Measurements from ENCODE around the gene SQOR. TPM values are rescaled to one million over a fixed set of nuclear protein-coding genes. Genes with fewer than 3 reads are reported as not detected.

The SQOR gene
- polyA plus RNA-seq, 1 donor = 51.2 TPM

DNA sequence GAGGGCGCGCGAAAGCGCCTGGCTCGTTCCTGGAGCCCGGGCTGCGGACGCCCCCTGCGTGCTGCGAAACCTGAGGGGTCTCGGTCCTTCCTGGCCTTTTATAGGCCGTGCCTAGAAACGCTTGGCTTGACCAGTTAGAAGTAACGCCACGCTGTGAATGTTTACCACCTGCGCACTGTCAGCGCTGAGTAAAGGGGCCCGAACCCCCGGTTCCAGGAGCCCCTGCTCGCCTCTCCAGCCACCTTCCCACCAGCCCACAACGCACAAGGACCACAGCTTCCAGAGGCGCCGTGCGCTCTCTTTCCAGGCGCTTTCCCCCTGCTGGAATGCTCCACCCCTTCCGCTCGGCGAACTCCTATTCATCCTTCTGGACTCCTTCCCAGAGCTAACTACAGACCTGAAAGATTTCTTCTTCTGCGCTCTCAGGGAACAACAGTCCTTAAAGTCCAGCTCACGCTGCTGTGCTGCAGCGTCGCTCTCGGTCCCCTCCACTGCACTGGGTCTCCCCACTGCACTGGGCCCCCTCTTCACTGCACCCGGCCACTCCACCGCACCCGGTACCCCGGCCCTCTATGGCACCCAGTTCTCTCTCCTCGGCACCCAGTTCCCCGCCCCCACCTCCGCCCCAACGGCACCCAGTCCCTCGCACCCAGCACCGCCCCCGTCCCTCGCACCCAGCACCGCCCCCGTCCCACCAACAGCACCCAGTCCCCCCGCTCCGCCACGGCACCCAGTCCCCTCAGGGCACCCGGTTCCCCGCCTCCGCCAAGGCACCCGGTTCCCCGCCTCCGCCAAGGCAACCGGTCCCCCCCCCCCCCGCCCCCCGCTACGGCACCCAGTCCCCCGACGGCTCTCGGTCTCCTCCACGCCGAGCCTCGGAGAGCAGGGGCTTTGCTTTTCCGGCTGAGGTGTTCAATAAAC lies 69.8 kb downstream of the SQOR start:
- Histone ChIP-seq H3K4me3 (ENCODE audit: low read length) (peak overlapping the region; percentile 54), H3K9me3 (ENCODE audit: control insufficient read depth, low read depth, low read length) (no peaks in the 10 kb centered on the region), H3K4me1 (ENCODE audit: control insufficient read depth, insufficient read depth, low read length) (no peaks in the 10 kb centered on the region), H3K27ac (ENCODE audit: low read length) (no peak overlapping the region), H3K27me3 (ENCODE audit: control insufficient read depth, insufficient read depth, low read length) (peaks cover 12% of the 10 kb centered on the region), H3K36me3 (ENCODE audit: control insufficient read depth, insufficient read depth, low read length) (no peaks in the 10 kb centered on the region)
- DNase-seq = peak in 1 of 2 donors; percentile 34
- no CpG with 5 or more reads among the region's 67 CpGs for WGBS (ENCODE audit: insufficient coverage, low lambda C conversion rate)

DNA sequence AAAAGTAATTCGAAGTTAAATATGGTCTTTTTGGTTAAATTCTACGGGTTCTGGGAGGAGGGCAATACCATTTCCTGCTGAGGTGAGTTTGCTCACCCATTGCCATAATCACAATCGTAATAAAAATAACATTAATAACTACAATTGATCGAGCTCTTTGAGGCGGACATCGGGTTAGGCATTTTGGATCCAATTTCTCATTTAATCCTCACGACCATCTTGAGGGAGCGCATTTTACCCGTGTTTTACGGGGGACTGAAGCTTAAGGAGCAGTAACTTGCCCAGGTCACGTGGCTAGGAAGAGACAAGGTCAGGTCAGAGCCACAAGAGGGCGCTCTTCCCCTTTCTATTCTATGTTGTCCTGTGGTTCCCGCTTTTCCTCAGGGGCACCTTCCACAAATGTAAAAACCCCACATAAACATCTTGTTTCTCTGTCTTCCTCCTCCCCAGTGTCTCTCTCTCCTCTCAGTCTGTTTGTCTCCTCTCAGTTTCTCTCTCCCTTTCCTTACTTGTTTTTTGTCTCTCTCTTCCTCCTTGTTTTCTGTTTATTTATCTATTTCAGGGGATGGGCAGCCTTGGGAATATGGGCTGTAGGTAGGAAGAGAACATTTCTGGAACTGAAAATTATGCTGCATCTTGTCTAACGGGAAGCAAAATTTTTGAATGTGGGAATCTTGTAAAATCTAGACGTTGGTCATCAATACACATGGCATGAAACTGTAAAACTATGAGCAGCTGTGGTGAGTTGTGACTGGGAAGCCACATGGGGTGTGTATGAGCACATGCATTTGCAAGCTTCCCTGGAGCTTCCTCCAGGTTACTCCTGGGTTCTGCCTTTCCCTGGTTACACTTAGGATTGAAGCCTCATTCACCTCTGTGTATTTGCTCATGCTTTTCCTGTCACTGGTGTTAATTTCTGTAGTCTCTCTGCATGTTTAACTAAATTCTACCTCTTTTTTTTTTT lies 71.0 kb downstream of the SQOR start:
- WGBS (ENCODE audit: insufficient coverage, low lambda C conversion rate) = 0% methylated on average over 1 of the region's 15 CpGs
- peaks cover 12% of the 10 kb centered on the region for H3K27me3 ChIP-seq (ENCODE audit: control insufficient read depth, insufficient read depth, low read length)
- H3K9me3 ChIP-seq (ENCODE audit: control insufficient read depth, low read depth, low read length) = no peaks in the 10 kb centered on the region
- no peak overlapping the region for H3K27ac ChIP-seq (ENCODE audit: low read length)
- no peaks in the 10 kb centered on the region for H3K4me1 ChIP-seq (ENCODE audit: control insufficient read depth, insufficient read depth, low read length)
- no peaks in the 10 kb centered on the region for H3K36me3 ChIP-seq (ENCODE audit: control insufficient read depth, insufficient read depth, low read length)
- peak; percentile 79 to 87 for DNase-seq
- H3K4me3 ChIP-seq (ENCODE audit: low read length) = peak overlapping the region; percentile 54

DNA sequence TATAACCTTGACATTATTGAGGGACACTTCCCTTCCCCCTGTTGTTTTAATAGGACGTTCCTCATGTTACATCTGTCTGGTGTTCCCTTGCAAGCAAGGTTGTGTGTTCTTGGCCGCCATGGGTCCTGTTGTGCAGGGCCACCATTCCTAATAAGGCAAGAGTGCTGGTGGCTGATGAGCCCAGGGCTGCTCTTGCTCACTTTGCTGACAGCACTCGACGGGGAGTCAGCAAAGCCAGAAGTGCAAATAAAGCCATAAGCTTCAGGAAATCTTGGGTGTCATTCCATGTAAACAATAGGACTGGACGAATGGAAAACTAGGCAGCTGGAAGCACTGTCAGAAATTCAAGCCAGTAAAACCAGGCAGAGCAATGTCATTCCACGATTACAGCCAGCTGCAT lies 75.8 kb downstream of the SQOR start:
- H3K9me3 ChIP-seq (ENCODE audit: control insufficient read depth, low read depth, low read length) = no peaks in the 10 kb centered on the region
- no peak overlapping the region for H3K4me3 ChIP-seq (ENCODE audit: low read length)
- H3K4me1 ChIP-seq (ENCODE audit: control insufficient read depth, insufficient read depth, low read length) = no peaks in the 10 kb centered on the region
- no peak for DNase-seq
- whole genome bisulfite sequencing (ENCODE audit: insufficient coverage, low lambda C conversion rate) = 20% methylated on average over 1 of the region's 6 CpGs
- no peaks in the 10 kb centered on the region for H3K27me3 ChIP-seq (ENCODE audit: control insufficient read depth, insufficient read depth, low read length)
- H3K36me3 ChIP-seq (ENCODE audit: control insufficient read depth, insufficient read depth, low read length) = no peaks in the 10 kb centered on the region
- H3K27ac ChIP-seq (ENCODE audit: low read length) = no peak overlapping the region

DNA sequence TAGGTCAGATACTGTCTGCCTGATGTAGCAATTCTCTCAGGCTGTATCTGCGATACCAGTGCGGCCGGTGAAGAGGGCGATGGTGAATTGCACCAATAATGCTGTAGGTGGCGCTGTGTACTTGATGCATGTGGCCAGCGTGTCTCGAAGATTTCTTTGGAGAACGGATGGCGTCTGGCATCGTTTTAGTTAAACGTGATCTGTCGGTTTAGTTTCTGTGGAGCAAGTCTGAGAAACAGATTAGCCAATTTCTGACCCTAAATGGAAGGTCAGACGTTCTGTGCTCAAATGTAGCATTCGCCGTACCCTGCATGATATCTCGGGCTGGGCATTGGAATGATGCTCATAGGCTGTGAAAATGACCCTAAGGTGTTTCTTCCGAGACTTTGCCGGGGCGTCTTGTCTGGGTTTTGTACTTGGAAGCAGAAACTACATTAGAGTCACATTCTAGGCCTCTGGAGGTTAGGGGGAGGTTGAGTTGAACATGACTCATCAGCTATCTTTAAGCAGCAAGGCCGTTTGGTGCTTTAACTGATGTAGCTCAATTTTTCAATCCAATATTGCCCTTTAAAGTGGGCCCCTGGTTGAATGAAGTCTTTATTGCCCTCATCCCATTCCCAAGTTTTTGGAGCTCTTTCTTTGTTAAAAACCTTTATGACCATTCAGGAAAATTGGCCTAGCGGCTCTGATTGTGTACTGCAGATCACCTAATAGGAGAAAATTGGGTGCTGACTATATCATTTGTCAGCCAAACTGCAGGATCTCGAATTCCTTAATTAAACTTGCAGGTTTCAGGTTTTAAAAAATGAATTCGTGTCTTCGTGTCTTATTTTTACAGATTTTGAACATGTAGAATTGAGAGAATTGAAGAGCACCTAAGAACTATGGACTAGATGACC lies 80.0 kb downstream of the SQOR start:
- Histone ChIP-seq H3K27me3 (ENCODE audit: control insufficient read depth, insufficient read depth, low read length) (peaks cover 3% of the 10 kb centered on the region), H3K4me3 (ENCODE audit: low read length) (no peak overlapping the region), H3K9me3 (ENCODE audit: control insufficient read depth, low read depth, low read length) (no peaks in the 10 kb centered on the region), H3K4me1 (ENCODE audit: control insufficient read depth, insufficient read depth, low read length) (no peaks in the 10 kb centered on the region), H3K36me3 (ENCODE audit: control insufficient read depth, insufficient read depth, low read length) (no peaks in the 10 kb centered on the region), H3K27ac (ENCODE audit: low read length) (no peak overlapping the region)
- WGBS (ENCODE audit: insufficient coverage, low lambda C conversion rate) = 17% methylated on average over 2 of the region's 24 CpGs
- peak; percentile 39 to 57 for DNase-seq

DNA sequence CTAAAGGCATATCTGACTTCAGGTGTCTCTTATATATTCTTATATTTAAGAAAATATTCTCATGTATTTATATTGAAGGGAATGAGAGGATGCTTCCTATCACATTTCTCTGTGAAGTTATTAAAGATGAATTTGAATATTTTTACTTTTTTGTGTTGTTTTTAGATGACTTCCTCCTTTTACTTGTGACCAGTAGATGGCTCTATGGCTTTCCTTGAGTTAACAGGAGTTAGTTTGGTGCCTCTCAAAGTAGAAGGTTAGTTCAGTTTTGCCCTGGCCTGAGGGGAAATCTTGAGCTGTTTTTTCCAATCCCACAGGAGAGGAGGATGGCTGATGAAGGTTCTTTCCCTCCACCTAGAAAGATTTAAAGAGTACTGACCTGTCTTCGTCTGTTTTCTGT lies 80.7 kb downstream of the SQOR start:
- H3K9me3 ChIP-seq (ENCODE audit: control insufficient read depth, low read depth, low read length) = no peaks in the 10 kb centered on the region
- DNase-seq = no peak
- WGBS (ENCODE audit: insufficient coverage, low lambda C conversion rate) = no CpG with 5 or more reads among the region's 1 CpG
- H3K4me1 ChIP-seq (ENCODE audit: control insufficient read depth, insufficient read depth, low read length) = no peaks in the 10 kb centered on the region
- no peak overlapping the region for H3K27ac ChIP-seq (ENCODE audit: low read length)
- H3K36me3 ChIP-seq (ENCODE audit: control insufficient read depth, insufficient read depth, low read length) = no peaks in the 10 kb centered on the region
- H3K4me3 ChIP-seq (ENCODE audit: low read length) = no peak overlapping the region
- peaks cover 4% of the 10 kb centered on the region for H3K27me3 ChIP-seq (ENCODE audit: control insufficient read depth, insufficient read depth, low read length)

DNA sequence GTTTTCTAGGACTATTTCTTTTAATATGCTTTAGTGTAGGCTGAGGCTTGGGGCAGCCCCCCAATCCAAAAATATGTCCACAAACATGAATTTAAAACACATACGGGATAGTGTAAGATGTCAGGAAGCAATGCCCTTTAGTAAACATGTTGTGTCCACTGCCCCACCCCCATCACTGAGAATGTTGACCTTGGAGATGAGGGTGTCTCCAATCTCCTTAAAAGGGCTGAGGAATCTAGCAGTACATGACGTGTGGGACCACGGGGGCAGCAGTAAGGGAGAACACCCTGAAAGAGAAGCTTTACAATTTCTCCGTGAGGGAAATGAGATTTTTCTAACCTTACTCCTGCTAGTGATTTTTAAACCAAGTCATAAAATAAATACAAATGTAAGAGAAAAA lies 84.7 kb downstream of the SQOR start:
- WGBS (ENCODE audit: insufficient coverage, low lambda C conversion rate) = 0% methylated on average over 2 of the region's 4 CpGs
- no peak overlapping the region for H3K4me3 ChIP-seq (ENCODE audit: low read length)
- no peaks in the 10 kb centered on the region for H3K36me3 ChIP-seq (ENCODE audit: control insufficient read depth, insufficient read depth, low read length)
- H3K27me3 ChIP-seq (ENCODE audit: control insufficient read depth, insufficient read depth, low read length) = peaks cover 8% of the 10 kb centered on the region
- DNase-seq = no peak
- no peak overlapping the region for H3K27ac ChIP-seq (ENCODE audit: low read length)
- no peaks in the 10 kb centered on the region for H3K9me3 ChIP-seq (ENCODE audit: control insufficient read depth, low read depth, low read length)
- no peaks in the 10 kb centered on the region for H3K4me1 ChIP-seq (ENCODE audit: control insufficient read depth, insufficient read depth, low read length)

DNA sequence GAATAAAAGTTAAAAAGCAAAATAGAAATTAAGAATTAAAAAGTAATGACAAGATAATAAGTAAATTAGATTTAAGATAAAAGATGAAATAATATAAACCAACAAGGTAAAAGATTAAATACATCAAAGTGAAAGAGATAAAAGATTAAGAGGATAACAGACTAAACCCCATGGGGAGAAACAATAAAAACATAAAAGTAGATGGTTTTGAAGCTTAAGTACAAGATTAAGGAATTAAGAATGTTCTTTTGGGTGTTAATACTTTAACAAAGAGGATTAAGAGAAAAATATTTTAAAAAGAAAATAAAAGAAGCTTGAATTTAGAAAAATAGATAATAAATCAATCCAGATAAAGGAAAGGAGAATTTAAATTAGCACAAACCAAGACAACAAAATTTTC lies 85.4 kb downstream of the SQOR start:
- H3K36me3 ChIP-seq (ENCODE audit: control insufficient read depth, insufficient read depth, low read length) = no peaks in the 10 kb centered on the region
- no peaks in the 10 kb centered on the region for H3K9me3 ChIP-seq (ENCODE audit: control insufficient read depth, low read depth, low read length)
- no peak overlapping the region for H3K4me3 ChIP-seq (ENCODE audit: low read length)
- H3K27me3 ChIP-seq (ENCODE audit: control insufficient read depth, insufficient read depth, low read length) = peaks cover 8% of the 10 kb centered on the region
- H3K4me1 ChIP-seq (ENCODE audit: control insufficient read depth, insufficient read depth, low read length) = no peaks in the 10 kb centered on the region
- H3K27ac ChIP-seq (ENCODE audit: low read length) = no peak overlapping the region
- no peak for DNase-seq

DNA sequence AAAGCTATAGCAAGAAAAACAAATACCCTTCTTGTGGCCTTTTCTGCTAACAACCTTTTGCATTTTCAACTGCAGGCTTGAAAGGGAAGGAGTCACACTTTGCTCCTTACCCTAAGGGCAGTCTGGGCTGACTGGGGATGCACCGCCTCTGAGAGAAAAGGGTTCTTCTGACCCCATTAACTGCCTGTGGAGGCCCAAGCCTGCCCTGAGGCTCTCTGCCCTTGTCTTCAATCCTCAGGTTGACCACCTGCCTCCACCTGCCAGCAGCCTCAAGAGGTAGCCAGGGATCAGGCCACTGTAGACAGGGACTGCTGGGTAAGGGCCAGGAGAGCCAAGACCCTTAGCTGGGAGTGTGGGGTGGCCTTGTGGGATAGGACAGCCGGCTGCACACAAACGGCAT lies 93.8 kb downstream of the SQOR start:
- Histone ChIP-seq H3K4me1 (ENCODE audit: control insufficient read depth, insufficient read depth, low read length) (no peaks in the 10 kb centered on the region), H3K9me3 (ENCODE audit: control insufficient read depth, low read depth, low read length) (no peaks in the 10 kb centered on the region), H3K4me3 (ENCODE audit: low read length) (no peak overlapping the region), H3K27me3 (ENCODE audit: control insufficient read depth, insufficient read depth, low read length) (peaks cover 4% of the 10 kb centered on the region), H3K36me3 (ENCODE audit: control insufficient read depth, insufficient read depth, low read length) (no peaks in the 10 kb centered on the region), H3K27ac (ENCODE audit: low read length) (no peak overlapping the region)
- no CpG with 5 or more reads among the region's 3 CpGs for WGBS (ENCODE audit: insufficient coverage, low lambda C conversion rate)
- no peak for DNase-seq

DNA sequence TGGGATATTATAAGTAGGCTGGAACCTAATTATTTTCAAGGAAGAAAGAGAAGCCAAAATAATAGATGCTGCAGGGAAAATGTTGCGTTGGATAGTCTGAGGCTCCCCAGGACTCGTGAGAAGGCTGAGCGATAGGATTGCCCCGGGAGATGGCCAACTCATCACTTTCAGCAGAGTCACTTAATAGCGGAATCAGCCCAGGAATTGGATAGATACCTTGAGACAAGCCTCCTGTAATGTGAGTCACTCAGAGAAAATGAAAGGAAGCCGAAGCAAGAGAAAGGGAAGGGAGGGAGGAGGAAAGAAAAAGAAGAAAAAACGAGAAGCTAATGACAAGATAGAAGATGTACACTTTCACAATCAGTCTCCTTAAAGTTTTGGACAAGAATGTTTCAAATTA lies 94.3 kb downstream of the SQOR start:
- no peaks in the 10 kb centered on the region for H3K4me1 ChIP-seq (ENCODE audit: control insufficient read depth, insufficient read depth, low read length)
- no peaks in the 10 kb centered on the region for H3K36me3 ChIP-seq (ENCODE audit: control insufficient read depth, insufficient read depth, low read length)
- H3K27me3 ChIP-seq (ENCODE audit: control insufficient read depth, insufficient read depth, low read length) = peaks cover 4% of the 10 kb centered on the region
- no peak overlapping the region for H3K27ac ChIP-seq (ENCODE audit: low read length)
- WGBS (ENCODE audit: insufficient coverage, low lambda C conversion rate) = 79% methylated on average over 4 of the region's 7 CpGs
- no peak overlapping the region for H3K4me3 ChIP-seq (ENCODE audit: low read length)
- no peaks in the 10 kb centered on the region for H3K9me3 ChIP-seq (ENCODE audit: control insufficient read depth, low read depth, low read length)
- DNase-seq = no peak

DNA sequence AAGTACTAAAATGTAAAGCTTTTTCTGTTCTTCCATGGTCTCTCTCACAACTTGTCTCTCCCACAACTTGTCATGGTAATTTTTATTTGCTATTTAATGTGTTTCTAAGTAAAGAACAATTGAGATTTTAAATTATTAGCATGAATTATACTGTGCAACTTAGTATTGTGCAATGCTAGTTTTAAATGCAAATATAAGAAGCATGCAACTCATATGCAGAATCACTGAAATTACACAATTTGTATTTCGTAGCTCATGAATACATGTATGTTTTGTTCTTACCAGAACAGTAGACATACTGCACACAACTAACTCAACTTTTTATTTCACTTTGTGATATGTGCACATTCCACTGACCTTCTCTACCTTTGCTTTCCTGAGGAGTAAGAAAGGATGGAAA lies 96.5 kb downstream of the SQOR start:
- Histone ChIP-seq H3K27ac (ENCODE audit: low read length) (no peak overlapping the region), H3K4me1 (ENCODE audit: control insufficient read depth, insufficient read depth, low read length) (no peaks in the 10 kb centered on the region), H3K9me3 (ENCODE audit: control insufficient read depth, low read depth, low read length) (no peaks in the 10 kb centered on the region), H3K36me3 (ENCODE audit: control insufficient read depth, insufficient read depth, low read length) (no peaks in the 10 kb centered on the region), H3K27me3 (ENCODE audit: control insufficient read depth, insufficient read depth, low read length) (peaks cover 4% of the 10 kb centered on the region), H3K4me3 (ENCODE audit: low read length) (no peak overlapping the region)
- no peak for DNase-seq
- 100% methylated on average over 1 of the region's 1 CpG for WGBS (ENCODE audit: insufficient coverage, low lambda C conversion rate)

Data from large intestine (tissue), 3 donors.